HepG2 (cell line): Measurements from ENCODE around the gene UCN2. TPM values are rescaled to one million over a fixed set of nuclear protein-coding genes. Genes with fewer than 3 reads are reported as not detected.

ENCODE experiments used
- ATAC-seq: fragments of 200-7000 bp; cut with Tn5 transposase; 3 replicates; pipeline ENCODE4 v1.9.1; 2020; ENCODE audit warnings: mild to moderate bottlenecking, moderate library complexity
- BruUV-seq: library from RNA; stranded (reverse); fragments of 400-500 nt; replicated peaks from 2 replicates; lab custom pipeline; 2021; lab: Mats Ljungman, UMichigan
- CTCF ChIA-PET: fragments of 300-600 bp; formaldehyde crosslinking; extraction: SDS; loops from one replicate; lab custom pipeline; 2021; ENCODE audit warnings: low total read pairs, inconsistent platforms, low intra/inter-chr PET ratio; lab: Yijun Ruan, JAX
- POLR2A ChIA-PET: fragments of 350-600 bp; sonication (Branson Sonifier 250); formaldehyde crosslinking; loops from one replicate; lab custom pipeline; 2020; ENCODE audit warnings: antibody characterized with exemption, inconsistent platforms; lab: Yijun Ruan, JAX
- DNase-seq: peaks from one replicate; pipeline ENCODE4 v3.0.0-alpha.2; 2015; ENCODE audit warnings: low spot score
- FAIRE-seq: peaks from 3 replicates; lab custom pipeline; 2011; peaks lifted over from hg19 to GRCh38; lab: Jason Lieb, UNC
- H2AFZ ChIP-seq: one replicate; pipeline ENCODE4 v1.6.1; 2011; ENCODE audit warnings: low read length, inconsistent platforms
- H3K27ac ChIP-seq: fragments of 300-600 bp; 3 replicates; pipeline ENCODE4 v1.8.0; 2011; ENCODE audit warnings: mixed run types, mild to moderate bottlenecking, mixed read lengths, low read length, inconsistent platforms; ENCODE audit not compliant: insufficient read depth; ENCODE audit errors: extremely low read length
- H3K27me3 ChIP-seq, 2 experiments: fragments of 200-600 bp in 1 of 2; 2 replicates in 1 of 2; 3 replicates in 1 of 2; pipeline versions ENCODE4 v1.6.0 to v1.8.0; 2011; ENCODE audit warnings: low read length in 2 of 2, mild to moderate bottlenecking in 2 of 2, moderate library complexity in 2 of 2, inconsistent platforms in 1 of 2; ENCODE audit not compliant: insufficient read depth in 2 of 2, control insufficient read depth in 1 of 2
- H3K36me3 ChIP-seq, 2 experiments: fragments of 200-600 bp in 1 of 2; replicated peaks in 1 of 2; 2 replicates in 1 of 2; 3 replicates in 1 of 2; pipeline versions ENCODE4 v1.5.1 to v1.8.0; 2011; ENCODE audit warnings: low read length in 2 of 2, inconsistent platforms in 1 of 2; ENCODE audit not compliant: insufficient read depth in 2 of 2, control insufficient read depth in 1 of 2
- H3K4me1 ChIP-seq: 2 replicates; pipeline ENCODE4 v1.5.1; 2012; ENCODE audit warnings: low read length, inconsistent platforms; ENCODE audit not compliant: insufficient read depth
- H3K4me2 ChIP-seq: 2 replicates; pipeline ENCODE4 v1.6.0; 2011; ENCODE audit warnings: low read depth, low read length, inconsistent platforms
- H3K4me3 ChIP-seq, 3 experiments: fragments of 200-600 bp in 1 of 3; sonication (generic), shearing (Covaris generic) in 1 of 3; replicated peaks in 1 of 3; 2 replicates each; pipeline ENCODE4 v1.5.1; 2011 to 2016; ENCODE audit warnings: low read length in 3 of 3, inconsistent platforms in 2 of 3, low read depth in 2 of 3, mild to moderate bottlenecking in 2 of 3, control low read depth in 1 of 3, mixed read lengths in 1 of 3; ENCODE audit not compliant: insufficient read depth in 1 of 3
- H3K79me2 ChIP-seq: one replicate; pipeline ENCODE4 v1.6.1; 2011; ENCODE audit warnings: low read length, inconsistent platforms; ENCODE audit not compliant: insufficient read depth
- H3K9ac ChIP-seq: 2 replicates; pipeline ENCODE4 v1.6.0; 2011; ENCODE audit warnings: mild to moderate bottlenecking, low read depth, low read length, inconsistent platforms; ENCODE audit not compliant: insufficient read depth
- H3K9me3 ChIP-seq: 2 replicates; pipeline ENCODE4 v1.5.1; 2012; ENCODE audit warnings: mild to moderate bottlenecking, low read length
- H4K20me1 ChIP-seq: 2 replicates; pipeline ENCODE4 v1.6.0; 2011; ENCODE audit warnings: inconsistent platforms, mild to moderate bottlenecking, low read length, moderate library complexity; ENCODE audit not compliant: insufficient read depth
- ARNTL ChIP-seq: sonication (generic); formaldehyde crosslinking; IDR thresholded peaks from 2 replicates; pipeline ENCODE4 v1.4.0; 2020; ENCODE audit warnings: mild to moderate bottlenecking, missing genetic modification reagents
- CEBPB ChIP-seq: IDR thresholded peaks from 2 replicates; pipeline ENCODE4 v1.6.1; 2011; ENCODE audit warnings: low read depth, low read length, improper control_type of control experiment, borderline replicate concordance
- CREB3 ChIP-seq: sonication (generic); formaldehyde crosslinking; IDR thresholded peaks from 2 replicates; pipeline ENCODE4 v1.5.0; 2020; ENCODE audit warnings: missing genetic modification reagents
- HNF4A ChIP-seq: sonication (generic); formaldehyde crosslinking; IDR thresholded peaks from 2 replicates; pipeline ENCODE4 v1.4.0; 2020; ENCODE audit warnings: missing genetic modification reagents
- HNF4G ChIP-seq, 2 experiments: sonication (generic) in 1 of 2; formaldehyde crosslinking in 1 of 2; IDR thresholded peaks; 2 replicates each; pipeline versions ENCODE4 v1.4.0 to v1.6.1; 2011 to 2020; ENCODE audit warnings: borderline replicate concordance in 2 of 2, low read depth in 2 of 2, mild to moderate bottlenecking in 2 of 2, low read length in 1 of 2, missing genetic modification reagents in 1 of 2, moderate library complexity in 1 of 2
- HNRNPK ChIP-seq: fragments of 200-400 bp; formaldehyde crosslinking; IDR thresholded peaks from 2 replicates; pipeline ENCODE4 v1.6.1; 2018; ENCODE audit warnings: low read length, low read depth, moderate library complexity, mild to moderate bottlenecking; ENCODE audit not compliant: poor library complexity, severe bottlenecking
- HOXA3 ChIP-seq: sonication (generic); formaldehyde crosslinking; IDR thresholded peaks from 2 replicates; pipeline ENCODE4 v1.5.0; 2020; ENCODE audit warnings: missing genetic modification reagents
- JUN ChIP-seq: sonication (generic); formaldehyde crosslinking; IDR thresholded peaks from 2 replicates; pipeline ENCODE4 v1.4.0; 2020; ENCODE audit warnings: mild to moderate bottlenecking, missing genetic modification reagents
- KDM5B ChIP-seq: sonication (generic); formaldehyde crosslinking; IDR thresholded peaks from 2 replicates; pipeline ENCODE4 v1.4.0; 2020; ENCODE audit warnings: missing genetic modification reagents, mild to moderate bottlenecking, borderline replicate concordance
- NCOR1 ChIP-seq: fragments of 200-600 bp; sonication (generic); IDR thresholded peaks from 2 replicates; pipeline ENCODE4 v1.7.0; 2017; ENCODE audit warnings: antibody characterized with exemption, low read length, borderline replicate concordance
- SETDB1 ChIP-seq: sonication (generic); formaldehyde crosslinking; IDR thresholded peaks from 2 replicates; pipeline ENCODE4 v1.5.1; 2020; ENCODE audit warnings: missing genetic modification reagents, mild to moderate bottlenecking, borderline replicate concordance
- SOX5 ChIP-seq: IDR thresholded peaks from 2 replicates; pipeline ENCODE4 v1.6.1; 2016; ENCODE audit warnings: borderline replicate concordance
- STAT5B ChIP-seq: sonication (generic); formaldehyde crosslinking; IDR thresholded peaks from 2 replicates; pipeline ENCODE4 v1.4.0; 2020; ENCODE audit warnings: missing genetic modification reagents
- TCF7 ChIP-seq: sonication (generic); IDR thresholded peaks from 2 replicates; pipeline ENCODE4 v1.6.1; 2016; ENCODE audit warnings: antibody characterized with exemption, low read depth
- THRA ChIP-seq: sonication (generic); formaldehyde crosslinking; IDR thresholded peaks from 2 replicates; pipeline ENCODE4 v1.4.0; 2020; ENCODE audit warnings: missing genetic modification reagents, borderline replicate concordance
- XBP1 ChIP-seq: sonication (generic); formaldehyde crosslinking; IDR thresholded peaks from 2 replicates; pipeline ENCODE4 v1.5.0; 2020; ENCODE audit warnings: missing genetic modification reagents
- ZBTB2 ChIP-seq: sonication (generic); formaldehyde crosslinking; IDR thresholded peaks from 2 replicates; pipeline ENCODE4 v1.8.0; 2022; ENCODE audit warnings: low read depth, missing genetic modification reagents
- ZC3H13 ChIP-seq: sonication (generic); formaldehyde crosslinking; IDR thresholded peaks from 2 replicates; pipeline ENCODE4 v1.8.1; 2023; ENCODE audit warnings: mild to moderate bottlenecking, missing genetic modification reagents, moderate library complexity
- ZIK1 ChIP-seq: sonication (generic); formaldehyde crosslinking; IDR thresholded peaks from 2 replicates; pipeline ENCODE4 v1.5.0; 2020; ENCODE audit warnings: mild to moderate bottlenecking, low read depth, missing genetic modification reagents, borderline replicate concordance
- ZNF224 ChIP-seq: sonication (generic); formaldehyde crosslinking; IDR thresholded peaks from 2 replicates; pipeline ENCODE4 v1.5.0; 2020; ENCODE audit warnings: mild to moderate bottlenecking, missing genetic modification reagents
- ZNF34 ChIP-seq: sonication (generic); formaldehyde crosslinking; IDR thresholded peaks from 2 replicates; pipeline ENCODE4 v1.4.0; 2020; ENCODE audit warnings: mild to moderate bottlenecking, missing genetic modification reagents, borderline replicate concordance
- ZNF383 ChIP-seq: sonication (generic); formaldehyde crosslinking; IDR thresholded peaks from 2 replicates; pipeline ENCODE4 v1.4.0; 2020; ENCODE audit warnings: missing genetic modification reagents, mild to moderate bottlenecking, borderline replicate concordance
- ZNF564 ChIP-seq: sonication (generic); formaldehyde crosslinking; IDR thresholded peaks from 2 replicates; pipeline ENCODE4 v1.8.1; 2023; ENCODE audit warnings: mild to moderate bottlenecking, missing genetic modification reagents
- WGBS: methylation state at CpG from one replicate; pipeline ENCODE4 v1.1.6; 2017; ENCODE audit warnings: low lambda C conversion rate; 5-methylcytosine and 5-hydroxymethylcytosine counted together
- in situ Hi-C: cut with HindIII; loops from 2 replicates; pipeline ENCODE4 v1.10.0; 2017; ENCODE audit warnings: low pct_unique_long_range_greater_than_20kb; ENCODE audit not compliant: extremely low pct_ligation_motif_present
- intact Hi-C: fragments of 100-400 bp; cut with micrococcal nuclease; formaldehyde crosslinking; loops from one replicate; pipeline ENCODE4 v1.10.0; 2022; ENCODE audit not compliant: unreplicated experiment
- polyA plus RNA-seq, 8 experiments: library from polyadenylated mRNA; depleted of rRNA in 3 of 8; stranded (reverse) in 7 of 8; unstranded in 1 of 8; fragments of >200 nt; fragmentation: Illumina TruSeq in 4 of 8; extraction: Trizol in 4 of 8; gene quantifications; 2 replicates each; pipeline versions ENCODE4 v1.2.1 to v1.2.3, GENCODE V29; 2011 to 2016; ENCODE audit warnings: low read depth in 4 of 8, missing spikeins in 1 of 8, mixed read lengths in 1 of 8; ENCODE audit not compliant: insufficient read depth in 1 of 8
- total RNA-seq, 5 experiments: library from RNA; depleted of rRNA; stranded (reverse); fragments of >200 nt; fragmentation: Illumina TruSeq; extraction: Trizol; gene quantifications; 2 replicates each; pipeline ENCODE4 v1.2.3, GENCODE V29; 2016; ENCODE audit warnings: low read depth in 1 of 5

UCN2 gene
- total and polyA plus RNA-seq, 2 of the 13 experiments (the other 11 are each of a cell fraction or from before 2014, with no cell fraction given) = 0.07 to 1.5 TPM

- CTCF ChIA-PET = no interaction called here
- Histone ChIP-seq H3K4me3 (no peak overlapping the region), H2AFZ (no peak overlapping the region), H3K27ac (peak overlapping the region; percentile 0), H4K20me1 (0 out of 2 replicates have a peak, but pooled peaks cover 8% of the 10 kb centered on the region), H3K36me3 (peaks cover 28 to 46% of the 10 kb centered on the region in 2 experiments; a peak in 4 of 5 replicates), H3K9me3 (no peaks in the 10 kb centered on the region), H3K4me1 (peaks cover 36% of the 10 kb centered on the region), H3K27me3 (no peaks in the 10 kb centered on the region), H3K79me2 (no peaks in the 10 kb centered on the region), H3K9ac (no peak overlapping the region), H3K4me2 (no peak overlapping the region)
- intact Hi-C loops (no loop called here), in situ Hi-C loops (no loop called here)
- ATAC-seq (peak; percentile 2; the same call in 2 of the 3 replicates), FAIRE-seq (no peak), DNase-seq (no peak)
- WGBS = 68% methylated on average over 6 of the region's 6 CpGs
- BruUV-seq = TSS peak; percentile 32
- POLR2A ChIA-PET = interaction anchor here (1.0 to 3.3 kb wide), 7 partner anchors 8 to 64 kb away, joined by 3 to 11 read pairs (median 4); partner anchors contain the start of genes SLC26A6 and UQCRC1
- TF ChIP-seq ZC3H13 (CRISPR knock-in tag) = 0 out of 2 replicates have a peak, but pooled peaks have one; percentile 36
- no peak for TF ChIP-seq SOX5
- no peak for TF ChIP-seq ZNF383
- no peak for TF ChIP-seq ARNTL
- no peak for TF ChIP-seq HNF4G (IDR thresholded peaks at IDR 0.05; ENCODE audit: borderline replicate concordance, low read depth, low read length)
- no peak for TF ChIP-seq HNF4G (CRISPR knock-in tag; IDR thresholded peaks at IDR 0.05; ENCODE audit: borderline replicate concordance, low read depth)
- no peak for TF ChIP-seq SETDB1
- TF ChIP-seq CEBPB = no peak
- TF ChIP-seq TCF7 = no peak
- no peak for TF ChIP-seq XBP1 (CRISPR knock-in tag)
- TF ChIP-seq ZBTB2 (CRISPR knock-in tag) = no peak
- no peak for TF ChIP-seq CREB3
- TF ChIP-seq KDM5B = no peak
- TF ChIP-seq ZNF224 (CRISPR knock-in tag) = 0 out of 2 replicates have a peak, but pooled peaks have one; percentile 38
- no peak for TF ChIP-seq STAT5B (CRISPR knock-in tag)
- TF ChIP-seq THRA (CRISPR knock-in tag) = no peak
- TF ChIP-seq NCOR1 = no peak
- TF ChIP-seq HOXA3 (CRISPR knock-in tag) = no peak
- TF ChIP-seq JUN = no peak
- no peak for TF ChIP-seq ZNF34 (CRISPR knock-in tag)
- no peak for TF ChIP-seq ZIK1 (CRISPR knock-in tag)
- TF ChIP-seq ZNF564 = no peak
- no peak for TF ChIP-seq HNRNPK
- 0 out of 2 replicates have a peak, but pooled peaks have one; percentile 5 for TF ChIP-seq HNF4A
Observed at GRCh38 chr3:48597408-48597800, 33.8 kb upstream of the UCN2 start.
